Gastroesophageal sphincter (tissue), 3 donors: Measurements from ENCODE around the gene PET100.

Source experiments
- CTCF ChIP-seq, 4 experiments: fragments of 200-600 bp in 2 of 4; fragments of 450-650 bp in 2 of 4; sonication (generic) in 1 of 4; IDR thresholded peaks; one replicate each; pipeline ENCODE4 v1.5.1; 2017 to 2019; ENCODE audit warnings: antibody characterized with exemption in 4 of 4, mild to moderate bottlenecking in 2 of 4, moderate library complexity in 2 of 4
- POLR2AphosphoS5 ChIP-seq: sonication (generic); formaldehyde crosslinking; IDR thresholded peaks from one replicate; pipeline ENCODE4 v1.6.1; 2017; ENCODE audit warnings: antibody characterized with exemption

GRCh38 chr19:7633698-7634097 is 4.1 kb downstream of the PET100 start, which contains the start of gene PCP2:
- TF ChIP-seq POLR2AphosphoS5 (no peak), CTCF (IDR thresholded peaks at IDR 0.05) (no peak)
